Stimulated activated memory B cell treated with anti-CD40 and anti-IgM and Interleukin-4, amounts not matched to agents 10 μg/mL and 1 μg/mL and 100 μg/mL, for 72 hours (primary cell): ENCODE data around the gene SSTR1.

ENCODE experiments used
- ATAC-seq: fragments of 150-1000 bp; cut with Tn5 transposase; 2 replicates; pipeline ENCODE4 v1.10.0; 2021
- H3K27ac Mint-ChIP-seq: one replicate; pipeline ENCODE4 v1.8.0; 2022; ENCODE audit warnings: mild to moderate bottlenecking, mixed read lengths
- H3K27me3 Mint-ChIP-seq: one replicate; pipeline ENCODE4 v1.8.0; 2022; ENCODE audit warnings: mixed read lengths
- H3K36me3 Mint-ChIP-seq: one replicate; pipeline ENCODE4 v1.8.0; 2022; ENCODE audit warnings: mixed read lengths
- H3K4me1 Mint-ChIP-seq: one replicate; pipeline ENCODE4 v1.8.0; 2022; ENCODE audit warnings: mixed read lengths
- H3K4me3 Mint-ChIP-seq: one replicate; pipeline ENCODE4 v1.8.0; 2022; ENCODE audit warnings: mild to moderate bottlenecking, moderate library complexity, mixed read lengths
- H3K9me3 Mint-ChIP-seq: one replicate; pipeline ENCODE4 v1.8.0; 2022; ENCODE audit warnings: mixed read lengths

Gene SSTR1

GRCh38 chr14:38209572-38210557, 2.2 kb downstream of the SSTR1 start:
- no peak overlapping the region for H3K27ac Mint-ChIP-seq
- H3K36me3 Mint-ChIP-seq: no peaks in the 10 kb centered on the region
- no peaks in the 10 kb centered on the region for H3K4me1 Mint-ChIP-seq
- H3K9me3 Mint-ChIP-seq: peaks cover 17% of the 10 kb centered on the region
- H3K27me3 Mint-ChIP-seq: peaks cover 40% of the 10 kb centered on the region
- H3K4me3 Mint-ChIP-seq: no peak overlapping the region
- ATAC-seq: no peak

GRCh38 chr14:38210587-38211216, 3.0 kb downstream of the SSTR1 start:
- no peak overlapping the region for H3K27ac Mint-ChIP-seq
- peaks cover 40% of the 10 kb centered on the region for H3K27me3 Mint-ChIP-seq
- no peaks in the 10 kb centered on the region for H3K36me3 Mint-ChIP-seq
- H3K9me3 Mint-ChIP-seq: peaks cover 17% of the 10 kb centered on the region
- no peaks in the 10 kb centered on the region for H3K4me1 Mint-ChIP-seq
- no peak overlapping the region for H3K4me3 Mint-ChIP-seq
- no peak for ATAC-seq

GRCh38 chr14:38211255-38211735, 3.6 kb downstream of the SSTR1 start:
- Mint-ChIP-seq H3K9me3 (peaks cover 13% of the 10 kb centered on the region), H3K36me3 (no peaks in the 10 kb centered on the region), H3K27ac (no peak overlapping the region), H3K27me3 (peaks cover 40% of the 10 kb centered on the region), H3K4me3 (no peak overlapping the region), H3K4me1 (no peaks in the 10 kb centered on the region)
- no peak for ATAC-seq

GRCh38 chr14:38212111-38212510, 4.4 kb downstream of the SSTR1 start:
- Mint-ChIP-seq H3K36me3 (no peaks in the 10 kb centered on the region), H3K27me3 (peaks cover 40% of the 10 kb centered on the region), H3K4me1 (no peaks in the 10 kb centered on the region), H3K4me3 (no peak overlapping the region), H3K27ac (no peak overlapping the region), H3K9me3 (peaks cover 13% of the 10 kb centered on the region)
- no peak for ATAC-seq

- Mint-ChIP-seq H3K36me3 (no peaks in the 10 kb centered on the region), H3K4me3 (no peak overlapping the region), H3K27me3 (peaks cover 40% of the 10 kb centered on the region), H3K4me1 (no peaks in the 10 kb centered on the region), H3K9me3 (peaks cover 13% of the 10 kb centered on the region), H3K27ac (no peak overlapping the region)
- no peak for ATAC-seq
These were observed 5.3 kb downstream of the SSTR1 start for GRCh38 chr14:38213001-38213400.

- Mint-ChIP-seq H3K4me3 (no peak overlapping the region), H3K36me3 (no peaks in the 10 kb centered on the region), H3K4me1 (no peaks in the 10 kb centered on the region), H3K27ac (no peak overlapping the region), H3K9me3 (no peaks in the 10 kb centered on the region), H3K27me3 (no peaks in the 10 kb centered on the region)
- no peak for ATAC-seq
These were observed 9.8 kb downstream of the SSTR1 start for GRCh38 chr14:38217553-38217952.

- no peaks in the 10 kb centered on the region for H3K27me3 Mint-ChIP-seq
- H3K4me3 Mint-ChIP-seq: no peak overlapping the region
- no peaks in the 10 kb centered on the region for H3K36me3 Mint-ChIP-seq
- no peak for ATAC-seq
- no peaks in the 10 kb centered on the region for H3K4me1 Mint-ChIP-seq
- H3K27ac Mint-ChIP-seq: no peak overlapping the region
- H3K9me3 Mint-ChIP-seq: no peaks in the 10 kb centered on the region
These were observed 13.4 kb downstream of the SSTR1 start for GRCh38 chr14:38221077-38221476.

- Mint-ChIP-seq H3K36me3 (no peaks in the 10 kb centered on the region), H3K9me3 (no peaks in the 10 kb centered on the region), H3K4me1 (no peaks in the 10 kb centered on the region), H3K27me3 (no peaks in the 10 kb centered on the region), H3K4me3 (no peak overlapping the region), H3K27ac (no peak overlapping the region)
- no peak for ATAC-seq
These were observed 16.6 kb downstream of the SSTR1 start for GRCh38 chr14:38224338-38224737.

GRCh38 chr14:38225946-38226345, 18.2 kb downstream of the SSTR1 start:
- H3K4me1 Mint-ChIP-seq: no peaks in the 10 kb centered on the region
- no peaks in the 10 kb centered on the region for H3K27me3 Mint-ChIP-seq
- peaks cover 2% of the 10 kb centered on the region for H3K9me3 Mint-ChIP-seq
- no peak overlapping the region for H3K4me3 Mint-ChIP-seq
- no peak overlapping the region for H3K27ac Mint-ChIP-seq
- no peaks in the 10 kb centered on the region for H3K36me3 Mint-ChIP-seq
- no peak for ATAC-seq

GRCh38 chr14:38226366-38226765, 18.7 kb downstream of the SSTR1 start:
- H3K27me3 Mint-ChIP-seq: no peaks in the 10 kb centered on the region
- H3K4me3 Mint-ChIP-seq: no peak overlapping the region
- H3K4me1 Mint-ChIP-seq: no peaks in the 10 kb centered on the region

GRCh38 chr14:38233218-38233617, 25.5 kb downstream of the SSTR1 start:
- H3K4me1 Mint-ChIP-seq: no peaks in the 10 kb centered on the region
- H3K27ac Mint-ChIP-seq: no peak overlapping the region
- H3K9me3 Mint-ChIP-seq: peaks cover 8% of the 10 kb centered on the region
- H3K4me3 Mint-ChIP-seq: no peak overlapping the region
- no peaks in the 10 kb centered on the region for H3K27me3 Mint-ChIP-seq
- no peaks in the 10 kb centered on the region for H3K36me3 Mint-ChIP-seq
- no peak for ATAC-seq

More at GRCh38 chr14:38226366-38226765, 18.7 kb downstream of the SSTR1 start:
- peaks cover 6% of the 10 kb centered on the region for H3K9me3 Mint-ChIP-seq
- no peak for ATAC-seq
- H3K36me3 Mint-ChIP-seq: no peaks in the 10 kb centered on the region
- H3K27ac Mint-ChIP-seq: no peak overlapping the region

GRCh38 chr14:38238332-38238731, 30.6 kb downstream of the SSTR1 start:
- Mint-ChIP-seq H3K4me1 (no peaks in the 10 kb centered on the region), H3K4me3 (no peak overlapping the region), H3K27me3 (no peaks in the 10 kb centered on the region), H3K36me3 (no peaks in the 10 kb centered on the region), H3K9me3 (peaks cover 9% of the 10 kb centered on the region), H3K27ac (no peak overlapping the region)
- no peak for ATAC-seq

- H3K36me3 Mint-ChIP-seq: no peaks in the 10 kb centered on the region
- H3K27me3 Mint-ChIP-seq: no peaks in the 10 kb centered on the region
- no peak for ATAC-seq
- peaks cover 9% of the 10 kb centered on the region for H3K9me3 Mint-ChIP-seq
- no peak overlapping the region for H3K27ac Mint-ChIP-seq
- H3K4me1 Mint-ChIP-seq: no peaks in the 10 kb centered on the region
- no peak overlapping the region for H3K4me3 Mint-ChIP-seq
These were observed 31.2 kb downstream of the SSTR1 start for GRCh38 chr14:38238878-38239277.

- no peaks in the 10 kb centered on the region for H3K4me1 Mint-ChIP-seq
- H3K27ac Mint-ChIP-seq: no peak overlapping the region
- peaks cover 9% of the 10 kb centered on the region for H3K9me3 Mint-ChIP-seq
- H3K4me3 Mint-ChIP-seq: no peak overlapping the region
- no peaks in the 10 kb centered on the region for H3K36me3 Mint-ChIP-seq
- ATAC-seq: no peak
- H3K27me3 Mint-ChIP-seq: no peaks in the 10 kb centered on the region
These were observed 36.1 kb downstream of the SSTR1 start for GRCh38 chr14:38243696-38244240.

- Mint-ChIP-seq H3K27ac (no peak overlapping the region), H3K4me1 (no peaks in the 10 kb centered on the region), H3K9me3 (no peaks in the 10 kb centered on the region), H3K4me3 (no peak overlapping the region), H3K36me3 (no peaks in the 10 kb centered on the region), H3K27me3 (no peaks in the 10 kb centered on the region)
- ATAC-seq: no peak
These were observed 40.8 kb downstream of the SSTR1 start for GRCh38 chr14:38248321-38249028.
